PC-3 (cell line): ENCODE measurements around the gene PADI3. TPM values are rescaled to one million over a fixed set of nuclear protein-coding genes. Genes with fewer than 3 reads are reported as not detected.

Experiments
- ATAC-seq: fragments of 200-7000 bp; cut with Tn5 transposase; 2 replicates; pipeline ENCODE4 v1.9.1; 2020; ENCODE audit warnings: mild to moderate bottlenecking, moderate library complexity
- BruUV-seq: library from RNA; stranded (reverse); fragments of 400-500 nt; replicated peaks from 2 replicates; lab custom pipeline; 2021; lab: Mats Ljungman, UMichigan
- CTCF ChIA-PET: fragments of 300-600 bp; sonication (Branson Sonifier 250); formaldehyde crosslinking; loops from one replicate; lab custom pipeline; 2022; ENCODE audit warnings: antibody characterized with exemption; lab: Charles Lee
- POLR2A ChIA-PET: fragments of 300-600 bp; sonication (Branson Sonifier 250); formaldehyde crosslinking; loops from one replicate; lab custom pipeline; 2022; ENCODE audit warnings: antibody characterized with exemption; ENCODE audit not compliant: unreplicated experiment; lab: Charles Lee
- DNase-seq: peaks from one replicate; pipeline ENCODE4 v3.0.0-alpha.2; 2015
- H2AFZ ChIP-seq: fragments of 300-600 bp; sonication (generic); 2 replicates; pipeline ENCODE4 v1.6.0; 2016; ENCODE audit warnings: antibody characterized with exemption, low read length
- H3F3A ChIP-seq: fragments of 300-600 bp; sonication (generic); one replicate; pipeline ENCODE4 v1.6.0; 2017; ENCODE audit warnings: antibody characterized with exemption, low read length, control low read depth, mild to moderate bottlenecking; ENCODE audit not compliant: unreplicated experiment
- H3K27ac ChIP-seq: fragments of 300-600 bp; sonication (generic); 2 replicates; pipeline ENCODE4 v1.5.1; 2016; ENCODE audit warnings: mild to moderate bottlenecking, low read length
- H3K27me3 ChIP-seq: fragments of 300-600 bp; sonication (generic); 2 replicates; pipeline ENCODE4 v1.6.1; 2016; ENCODE audit warnings: low read length, mixed read lengths
- H3K36me3 ChIP-seq: fragments of 300-600 bp; sonication (generic); 2 replicates; pipeline ENCODE4 v1.6.1; 2016; ENCODE audit warnings: low read depth, mixed run types, low read length, mixed read lengths
- H3K4me1 ChIP-seq: fragments of 300-600 bp; sonication (generic); 2 replicates; pipeline ENCODE4 v1.5.1; 2016; ENCODE audit warnings: low read length; ENCODE audit not compliant: insufficient read depth
- H3K4me2 ChIP-seq: fragments of 300-600 bp; sonication (generic); 2 replicates; pipeline ENCODE4 v1.6.0; 2016; ENCODE audit warnings: low read length
- H3K4me3 ChIP-seq: fragments of 300-600 bp; sonication (generic); 2 replicates; pipeline ENCODE4 v1.5.1; 2016; ENCODE audit warnings: mild to moderate bottlenecking, low read length, mixed read lengths
- H3K79me2 ChIP-seq: fragments of 300-600 bp; sonication (generic); 2 replicates; pipeline ENCODE4 v1.6.1; 2017; ENCODE audit warnings: low read length, mixed read lengths
- H3K9ac ChIP-seq: fragments of 300-600 bp; sonication (generic); 2 replicates; pipeline ENCODE4 v1.6.0; 2016; ENCODE audit warnings: mild to moderate bottlenecking, low read length
- H3K9me2 ChIP-seq: fragments of 300-600 bp; sonication (generic); replicated peaks from 2 replicates; pipeline ENCODE4 v1.6.1; 2016; ENCODE audit warnings: mixed run types, low read length, mixed read lengths
- H3K9me3 ChIP-seq: fragments of 300-600 bp; sonication (generic); 2 replicates; pipeline ENCODE4 v1.6.1; 2016; ENCODE audit warnings: low read length, mixed read lengths
- H4K20me1 ChIP-seq: fragments of 300-600 bp; sonication (generic); 2 replicates; pipeline ENCODE4 v1.6.1; 2016; ENCODE audit warnings: low read length, mixed read lengths
- CTCF ChIP-seq: fragments of 300-600 bp; sonication (generic); conservative IDR thresholded peaks from 2 replicates; pipeline ENCODE4 v1.5.1; 2017; ENCODE audit warnings: antibody characterized with exemption, low read depth, mild to moderate bottlenecking, low read length
- EZH2 ChIP-seq: fragments of 300-600 bp; sonication (generic); IDR thresholded peaks from one replicate; pipeline ENCODE4 v1.6.1; 2017; ENCODE audit warnings: antibody characterized with exemption, mild to moderate bottlenecking, low read length; ENCODE audit not compliant: unreplicated experiment
- EZH2phosphoT487 ChIP-seq: fragments of 300-600 bp; sonication (generic); IDR thresholded peaks from 2 replicates; pipeline ENCODE4 v1.6.1; 2018; ENCODE audit warnings: mild to moderate bottlenecking, antibody characterized with exemption, low read length, borderline replicate concordance
- intact Hi-C: fragments of 100-400 bp; cut with micrococcal nuclease; formaldehyde crosslinking; loops from 2 replicates; pipeline ENCODE4 v1.9.0; 2023
- total RNA-seq: library from RNA; depleted of rRNA; stranded (reverse); fragments of >200 nt; gene quantifications from 2 replicates; pipeline ENCODE4 v1.2.3, GENCODE V29; 2014

PADI3 gene
- total RNA-seq, 1 experiment from 2014 or later, result 0.26 TPM

- Histone ChIP-seq H3K9me3 (no peaks in the 10 kb centered on the region), H3K9ac (no peak overlapping the region), H3K27me3 (no peaks in the 10 kb centered on the region), H4K20me1 (no peaks in the 10 kb centered on the region), H3K27ac (no peak overlapping the region), H3K4me3 (no peak overlapping the region), H3K36me3 (no peaks in the 10 kb centered on the region), H3K4me2 (no peak overlapping the region), H3K9me2 (no peaks in the 10 kb centered on the region), H2AFZ (no peak overlapping the region), H3F3A (no peaks in the 10 kb centered on the region), H3K4me1 (peaks cover 17% of the 10 kb centered on the region), H3K79me2 (no peaks in the 10 kb centered on the region)
- ChIA-PET CTCF (no interaction called here), POLR2A (no interaction called here)
- ATAC-seq, result peak; percentile 51
- TF ChIP-seq EZH2 (no peak), CTCF (no peak), EZH2phosphoT487 (no peak)
- BruUV-seq, result no TSS peak
- intact Hi-C loops, result no loop called here
- peak; percentile 36 for DNase-seq
Measured at GRCh38 chr1:17215545-17215890, 33.4 kb upstream of the PADI3 start.

GRCh38 chr1:17216078-17216477, 32.8 kb upstream of the PADI3 start:
- peaks cover 17% of the 10 kb centered on the region for H3K4me1 ChIP-seq
- H3K4me3 ChIP-seq, result no peak overlapping the region
- no TSS peak for BruUV-seq
- ATAC-seq (no peak), DNase-seq (no peak)
- no peaks in the 10 kb centered on the region for H3F3A ChIP-seq
- intact Hi-C loops, result no loop called here
- H3K27me3 ChIP-seq, result no peaks in the 10 kb centered on the region
- no peaks in the 10 kb centered on the region for H3K9me2 ChIP-seq
- H3K79me2 ChIP-seq, result no peaks in the 10 kb centered on the region
- no peak overlapping the region for H3K9ac ChIP-seq
- H2AFZ ChIP-seq, result no peak overlapping the region
- POLR2A ChIA-PET, result no interaction called here
- no peaks in the 10 kb centered on the region for H3K36me3 ChIP-seq
- no peak for TF ChIP-seq CTCF
- no peak for TF ChIP-seq EZH2phosphoT487
- TF ChIP-seq EZH2, result no peak
- H3K4me2 ChIP-seq, result no peak overlapping the region
- H4K20me1 ChIP-seq, result no peaks in the 10 kb centered on the region
- H3K27ac ChIP-seq, result no peak overlapping the region
- H3K9me3 ChIP-seq, result no peaks in the 10 kb centered on the region
- CTCF ChIA-PET, result no interaction called here

GRCh38 chr1:17217607-17218006, 31.3 kb upstream of the PADI3 start:
- ChIA-PET CTCF (no interaction called here), POLR2A (no interaction called here)
- TF ChIP-seq EZH2phosphoT487, result no peak
- no peak for TF ChIP-seq EZH2
- TF ChIP-seq CTCF, result no peak
- Histone ChIP-seq H3K9me2 (no peaks in the 10 kb centered on the region), H3K4me3 (no peak overlapping the region), H3K36me3 (no peaks in the 10 kb centered on the region), H4K20me1 (no peaks in the 10 kb centered on the region), H2AFZ (no peak overlapping the region), H3K9me3 (no peaks in the 10 kb centered on the region), H3K79me2 (no peaks in the 10 kb centered on the region), H3K27ac (no peak overlapping the region), H3F3A (no peaks in the 10 kb centered on the region), H3K4me1 (peaks cover 14% of the 10 kb centered on the region), H3K27me3 (no peaks in the 10 kb centered on the region), H3K4me2 (no peak overlapping the region), H3K9ac (no peak overlapping the region)
- DNase-seq, result no peak
- BruUV-seq, result no TSS peak
- no peak for ATAC-seq
- intact Hi-C loops, result no loop called here
